HEK293T (cell line): Measurements from ENCODE around the gene ATP8A2.

Experiments used
- BHLHE40 ChIP-seq: fragments of 450-650 bp; IDR thresholded peaks from 2 replicates; pipeline ENCODE4 v1.6.1; 2016; ENCODE audit warnings: mild to moderate bottlenecking, moderate library complexity, borderline replicate concordance
- CTBP1 ChIP-seq: fragments of 450-650 bp; IDR thresholded peaks from 2 replicates; pipeline ENCODE4 v1.6.1; 2016; ENCODE audit warnings: borderline replicate concordance
- ELF4 ChIP-seq: fragments of 450-650 bp; IDR thresholded peaks from 2 replicates; pipeline ENCODE4 v1.6.1; 2017; ENCODE audit warnings: antibody characterized with exemption
- FOXA1 ChIP-seq: fragments of 450-650 bp; IDR thresholded peaks from 2 replicates; pipeline ENCODE4 v1.6.1; 2016; ENCODE audit warnings: mild to moderate bottlenecking
- FOXM1 ChIP-seq: fragments of 450-650 bp; IDR thresholded peaks from 2 replicates; pipeline ENCODE4 v1.6.1; 2017; ENCODE audit warnings: mild to moderate bottlenecking, borderline replicate concordance
- NFRKB ChIP-seq: fragments of 450-650 bp; IDR thresholded peaks from 2 replicates; pipeline ENCODE4 v1.6.1; 2016; ENCODE audit warnings: mild to moderate bottlenecking, moderate library complexity
- SUZ12 ChIP-seq: fragments of 450-650 bp; IDR thresholded peaks from 2 replicates; pipeline ENCODE4 v1.6.1; 2016; ENCODE audit warnings: mild to moderate bottlenecking

- TF ChIP-seq BHLHE40 (no peak), FOXM1 (no peak), FOXA1 (no peak), ELF4 (no peak), CTBP1 (no peak), NFRKB (no peak), SUZ12 (no peak)
Observed at GRCh38 chr13:25756912-25757311, 385.1 kb downstream of the ATP8A2 start.
